Osteocyte (in vitro differentiated cells): ENCODE measurements around the gene GMEB2. TPM values are rescaled to one million over a fixed set of nuclear protein-coding genes. Genes with fewer than 3 reads are reported as not detected.

Experiments used
- DNase-seq: peaks from one replicate; pipeline ENCODE4 v3.0.0; 2021; ENCODE audit warnings: mixed read lengths; ENCODE audit not compliant: unreplicated experiment; ENCODE audit errors: extremely low spot score
- H3K27ac Mint-ChIP-seq: one replicate; pipeline ENCODE4 v1.8.0; 2021; ENCODE audit warnings: mild to moderate bottlenecking, mixed read lengths; ENCODE audit not compliant: unreplicated experiment
- H3K27me3 Mint-ChIP-seq: one replicate; pipeline ENCODE4 v1.8.0; 2021; ENCODE audit warnings: mixed read lengths; ENCODE audit not compliant: unreplicated experiment
- H3K36me3 Mint-ChIP-seq: one replicate; pipeline ENCODE4 v1.8.0; 2021; ENCODE audit warnings: mixed read lengths; ENCODE audit not compliant: unreplicated experiment
- H3K4me1 Mint-ChIP-seq: one replicate; pipeline ENCODE4 v1.8.0; 2021; ENCODE audit warnings: mixed read lengths; ENCODE audit not compliant: unreplicated experiment
- H3K4me3 Mint-ChIP-seq: one replicate; pipeline ENCODE4 v1.8.0; 2021; ENCODE audit warnings: mild to moderate bottlenecking, moderate library complexity, mixed read lengths; ENCODE audit not compliant: unreplicated experiment
- H3K9me3 Mint-ChIP-seq: one replicate; pipeline ENCODE4 v1.8.0; 2021; ENCODE audit warnings: mixed read lengths; ENCODE audit not compliant: unreplicated experiment
- CTCF ChIP-seq: fragments of 200-600 bp; sonication (generic); IDR thresholded peaks from 2 replicates; pipeline ENCODE4 v1.5.0; 2021; ENCODE audit warnings: antibody characterized with exemption, mild to moderate bottlenecking, moderate library complexity
- total RNA-seq: library from RNA; stranded (reverse); gene quantifications from 2 replicates; pipeline ENCODE4 v1.2.1, GENCODE V29; 2021

GMEB2 gene
- total RNA-seq, 1 donor from 2014 or later = 12.1 TPM

- Mint-ChIP-seq H3K36me3 (no peaks in the 10 kb centered on the region), H3K4me1 (peaks cover 5% of the 10 kb centered on the region), H3K4me3 (no peak overlapping the region), H3K27ac (no peak overlapping the region), H3K9me3 (no peaks in the 10 kb centered on the region), H3K27me3 (no peaks in the 10 kb centered on the region)
- no peak for DNase-seq
- no peak for TF ChIP-seq CTCF
These were observed 21.3 kb upstream of the GMEB2 start for GRCh38 chr20:63648190-63648589.

GRCh38 chr20:63645218-63645617 is 18.3 kb upstream of the GMEB2 start:
- DNase-seq = no peak
- H3K36me3 Mint-ChIP-seq = no peaks in the 10 kb centered on the region
- H3K4me1 Mint-ChIP-seq = peaks cover 4% of the 10 kb centered on the region
- TF ChIP-seq CTCF = no peak
- H3K4me3 Mint-ChIP-seq = no peak overlapping the region
- H3K9me3 Mint-ChIP-seq = no peaks in the 10 kb centered on the region
- H3K27me3 Mint-ChIP-seq = no peaks in the 10 kb centered on the region
- H3K27ac Mint-ChIP-seq = no peak overlapping the region

GRCh38 chr20:63643946-63644345 is 17.0 kb upstream of the GMEB2 start:
- Mint-ChIP-seq H3K27me3 (no peaks in the 10 kb centered on the region), H3K4me1 (peaks cover 6% of the 10 kb centered on the region), H3K36me3 (no peaks in the 10 kb centered on the region), H3K4me3 (no peak overlapping the region), H3K27ac (no peak overlapping the region), H3K9me3 (no peaks in the 10 kb centered on the region)
- no peak for DNase-seq
- no peak for TF ChIP-seq CTCF

GRCh38 chr20:63643499-63643898 is 16.6 kb upstream of the GMEB2 start:
- DNase-seq = no peak
- Mint-ChIP-seq H3K27ac (no peak overlapping the region), H3K27me3 (no peaks in the 10 kb centered on the region), H3K9me3 (no peaks in the 10 kb centered on the region), H3K36me3 (no peaks in the 10 kb centered on the region), H3K4me3 (peak overlapping the region; percentile 66), H3K4me1 (peaks cover 6% of the 10 kb centered on the region)
- no peak for TF ChIP-seq CTCF

GRCh38 chr20:63642527-63643247 is 15.8 kb upstream of the GMEB2 start:
- H3K4me1 Mint-ChIP-seq = peaks cover 6% of the 10 kb centered on the region
- TF ChIP-seq CTCF = no peak
- DNase-seq = no peak
- H3K27ac Mint-ChIP-seq = no peak overlapping the region
- H3K36me3 Mint-ChIP-seq = no peaks in the 10 kb centered on the region
- peak overlapping the region; percentile 66 for H3K4me3 Mint-ChIP-seq
- H3K9me3 Mint-ChIP-seq = no peaks in the 10 kb centered on the region
- H3K27me3 Mint-ChIP-seq = no peaks in the 10 kb centered on the region
